HG03565 (cell line): Measurements from ENCODE around the gene CASP12.

Experiments used
- ATAC-seq: cut with Tn5 transposase; IDR thresholded peaks from one replicate; pipeline ENCODE4 v1.9.1; 2021; ENCODE audit warnings: mild to moderate bottlenecking, moderate library complexity; ENCODE audit not compliant: unreplicated experiment

CASP12 gene

DNA sequence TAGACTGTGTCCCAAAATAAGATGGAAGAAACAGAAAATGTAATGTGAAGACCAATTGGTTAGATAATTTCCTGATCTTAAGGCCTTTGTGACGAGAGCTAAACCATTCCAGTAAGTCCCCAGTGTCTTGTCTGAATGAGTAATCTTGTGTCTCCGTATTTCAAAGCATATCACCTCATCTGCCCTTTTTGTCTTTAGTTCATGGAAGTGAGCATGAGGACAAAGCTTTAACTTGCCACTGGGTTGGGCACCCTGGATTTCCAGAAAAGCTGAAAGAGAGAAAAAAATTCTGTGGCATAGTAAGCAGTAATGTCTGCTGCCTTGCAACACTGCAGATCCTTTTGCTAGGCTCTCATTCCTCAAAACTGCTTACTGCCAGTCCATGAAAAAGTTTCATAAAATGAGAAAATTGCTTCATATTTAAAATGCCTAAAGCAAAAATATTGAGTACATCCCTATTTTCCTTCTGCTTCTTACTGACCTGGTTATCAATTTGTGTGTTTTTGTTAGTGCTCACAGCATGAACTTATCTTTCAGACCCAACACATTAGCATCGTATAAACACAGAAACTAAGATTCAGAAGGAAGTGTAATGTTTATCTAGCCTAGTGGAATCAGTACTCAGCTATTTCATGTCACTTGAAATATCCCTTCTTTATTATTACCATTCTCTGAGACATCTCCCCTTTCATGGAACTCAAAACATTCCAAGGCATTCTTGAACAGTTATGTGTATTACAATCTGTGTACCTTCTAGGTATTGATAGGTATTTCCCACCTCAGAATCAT, 5.3 kb downstream of the CASP12 start:
- ATAC-seq: no peak

DNA sequence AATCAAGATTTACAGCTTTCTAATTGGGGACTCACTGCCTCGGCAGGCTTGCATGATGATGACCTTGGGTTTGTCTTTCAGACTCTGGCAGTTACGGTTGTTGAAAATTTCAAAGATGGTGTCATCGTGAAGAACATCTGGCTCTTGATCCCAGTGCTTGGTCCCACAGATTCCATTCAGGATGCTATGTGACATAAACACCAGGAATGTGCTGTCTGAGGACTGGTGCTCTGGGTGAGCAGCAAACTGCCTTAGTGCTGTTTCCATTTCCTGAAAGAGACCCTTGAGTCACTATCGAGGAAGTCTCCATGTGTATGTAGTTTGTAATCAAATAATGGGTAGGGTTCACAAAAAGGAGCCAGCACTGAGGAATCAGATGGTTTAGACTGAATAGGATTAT, 7.1 kb downstream of the CASP12 start:
- ATAC-seq: no peak

DNA sequence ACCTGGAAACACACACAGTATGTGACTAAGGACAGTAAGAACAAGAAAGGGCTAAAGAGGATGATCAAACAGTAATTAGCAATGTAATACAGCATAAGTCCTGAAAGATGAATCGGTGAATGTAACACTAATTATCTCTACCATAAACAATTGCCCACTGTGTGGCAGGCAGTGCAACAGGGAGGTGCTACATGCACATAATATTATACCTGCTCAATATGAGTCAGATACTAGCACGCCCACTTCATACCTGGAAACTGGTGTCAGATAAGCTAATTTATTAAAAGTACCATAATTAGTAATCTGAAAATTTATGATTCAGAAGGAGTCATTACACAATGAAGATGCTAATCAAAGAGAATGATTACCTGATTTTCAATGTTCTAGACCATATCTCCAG, 14.9 kb downstream of the CASP12 start:
- ATAC-seq: no peak

DNA sequence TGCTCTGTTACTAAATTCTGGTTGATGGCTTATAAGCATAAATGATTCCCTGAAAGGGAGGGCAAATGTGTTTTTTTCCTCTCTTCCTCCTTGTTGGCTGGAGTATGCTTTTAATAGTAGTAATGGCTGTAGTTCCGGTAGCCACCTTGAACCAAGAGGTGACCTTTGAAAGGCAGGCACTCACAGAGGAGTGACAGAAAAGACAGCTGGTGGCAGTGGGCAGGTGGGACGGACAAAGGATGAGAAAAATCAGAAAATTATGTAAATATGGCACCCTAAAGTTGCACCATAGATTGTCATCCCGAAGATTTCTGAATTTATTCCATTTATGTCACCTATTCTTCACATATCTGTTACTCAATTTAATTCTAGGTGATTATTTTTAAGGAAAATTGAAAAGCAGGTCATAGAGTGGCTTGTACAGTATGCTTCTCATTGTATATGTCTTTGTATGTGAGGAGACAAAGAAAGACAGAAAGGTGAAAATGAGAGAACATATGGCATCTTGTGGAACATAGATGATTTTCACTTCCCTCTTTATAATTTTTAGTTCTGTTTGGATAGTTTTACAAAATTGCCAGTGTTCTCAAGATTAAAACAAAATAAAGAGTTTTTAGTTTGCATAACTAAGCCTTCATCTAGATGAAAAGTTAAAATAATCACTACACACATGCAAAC, 17.0 kb downstream of the CASP12 start:
- peak; percentile 63 for ATAC-seq

DNA sequence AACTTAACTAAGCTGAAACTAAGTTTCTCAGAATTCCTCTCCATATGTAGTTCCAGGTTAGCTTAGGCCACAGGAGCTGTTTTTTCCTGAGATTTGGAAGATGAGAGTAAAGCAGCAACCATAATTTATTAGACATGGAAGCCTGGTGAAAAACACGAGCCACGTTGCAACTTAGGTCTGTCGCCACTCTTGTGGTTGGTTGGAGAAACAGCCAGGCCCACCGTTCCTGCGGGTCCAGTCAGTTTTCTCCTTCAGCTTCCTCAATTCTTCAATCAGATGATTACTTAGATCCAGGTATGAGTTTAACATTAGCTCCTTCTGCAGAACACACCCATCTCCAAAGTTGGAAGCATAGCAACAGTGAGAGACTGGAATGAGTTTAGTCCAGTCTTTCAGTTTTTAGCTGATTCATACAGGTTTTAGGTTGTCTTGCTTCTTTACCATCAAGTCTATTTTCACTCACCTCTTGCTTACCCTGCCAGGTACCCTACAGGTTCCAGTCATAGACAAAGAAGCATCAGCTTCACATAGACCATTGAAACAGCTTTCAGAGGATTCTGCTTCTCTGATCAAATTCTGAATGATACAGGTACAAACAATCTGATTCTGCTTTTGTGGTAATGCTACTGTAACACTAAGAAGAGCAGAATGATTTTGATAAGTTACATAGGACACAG, 18.6 kb downstream of the CASP12 start:
- no peak for ATAC-seq

DNA sequence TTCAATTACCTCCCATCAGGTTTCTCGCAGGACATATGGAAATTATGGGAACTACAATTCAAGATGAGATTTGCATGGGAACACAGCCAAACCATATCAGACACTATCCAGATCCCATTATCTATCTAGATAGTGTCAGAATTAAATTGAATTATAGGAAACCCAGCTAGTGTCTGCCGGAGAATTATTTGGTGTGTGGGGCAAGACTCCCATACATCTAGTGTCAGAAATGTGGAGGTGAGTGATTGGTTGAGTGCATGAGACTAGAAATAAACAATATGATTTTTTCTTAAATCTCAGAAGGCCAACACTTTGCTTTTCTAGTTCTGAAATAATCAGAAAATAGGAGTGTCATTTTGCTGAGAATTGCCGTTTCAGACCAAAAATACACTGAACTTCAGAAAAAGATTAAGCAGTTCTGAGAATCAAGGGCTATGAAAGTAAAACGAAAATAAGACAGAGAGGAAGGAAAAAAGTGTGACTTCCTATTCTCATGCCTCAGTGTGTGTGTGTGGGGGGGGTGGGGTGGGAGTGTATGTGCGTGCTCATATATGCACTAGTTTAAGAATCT, 21.3 kb downstream of the CASP12 start:
- ATAC-seq: peak; percentile 46

DNA sequence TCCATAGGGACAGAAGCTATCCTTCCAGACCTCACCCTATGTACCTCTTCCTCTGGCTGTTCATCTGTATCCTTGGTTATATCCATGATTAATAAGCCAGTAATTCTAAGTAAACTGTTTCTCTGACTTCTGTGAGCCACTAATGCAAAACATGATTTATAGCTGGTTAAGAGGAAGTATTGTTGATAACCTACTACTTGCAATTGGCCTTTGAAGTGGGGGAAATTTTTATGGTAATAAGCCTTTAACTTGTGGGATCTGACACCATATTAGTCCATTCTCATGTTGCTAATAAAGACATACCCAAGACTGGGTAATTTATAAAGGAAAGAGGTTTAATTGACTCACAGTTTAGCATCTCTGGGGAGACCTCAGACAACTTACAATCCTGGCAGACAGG, 21.9 kb downstream of the CASP12 start:
- no peak for ATAC-seq

DNA sequence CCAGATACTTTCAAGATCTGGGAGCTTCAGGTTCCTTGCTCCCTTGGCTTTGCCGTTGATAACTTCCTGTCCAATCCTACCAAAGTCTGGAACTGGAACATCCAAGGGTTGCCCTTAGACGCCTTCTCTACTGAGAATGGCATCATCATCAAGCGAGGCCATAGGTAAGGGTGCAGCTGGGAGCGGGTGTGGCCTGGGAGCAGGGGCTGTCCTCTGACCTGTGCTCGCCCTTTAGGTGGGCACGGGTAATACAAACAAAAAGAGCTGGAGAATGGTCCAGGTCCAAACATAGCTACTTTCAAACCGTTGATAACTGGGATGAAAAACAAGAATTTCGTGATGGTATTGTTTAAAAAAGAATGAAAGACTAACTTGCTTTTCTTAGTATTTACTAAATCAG, 25.0 kb downstream of the CASP12 start:
- ATAC-seq: no peak

DNA sequence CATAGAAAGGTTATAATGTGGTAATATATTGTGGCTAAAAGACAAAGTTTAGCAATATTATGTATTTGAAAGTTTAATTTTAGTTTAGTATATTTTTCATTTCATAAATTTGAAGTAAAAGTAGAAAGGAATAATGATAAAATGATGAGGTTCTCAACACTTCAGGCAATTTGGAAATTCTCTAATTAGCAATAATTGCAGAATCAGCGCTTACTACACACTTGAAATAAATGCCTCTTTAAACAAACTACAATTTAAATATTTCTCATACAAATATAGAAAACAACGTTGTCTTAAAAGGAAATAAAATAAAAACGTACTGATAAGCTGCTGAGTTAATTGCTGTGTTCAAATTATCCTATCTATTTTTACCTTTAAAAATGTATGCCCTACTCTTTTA, 25.9 kb downstream of the CASP12 start:
- no peak for ATAC-seq

DNA sequence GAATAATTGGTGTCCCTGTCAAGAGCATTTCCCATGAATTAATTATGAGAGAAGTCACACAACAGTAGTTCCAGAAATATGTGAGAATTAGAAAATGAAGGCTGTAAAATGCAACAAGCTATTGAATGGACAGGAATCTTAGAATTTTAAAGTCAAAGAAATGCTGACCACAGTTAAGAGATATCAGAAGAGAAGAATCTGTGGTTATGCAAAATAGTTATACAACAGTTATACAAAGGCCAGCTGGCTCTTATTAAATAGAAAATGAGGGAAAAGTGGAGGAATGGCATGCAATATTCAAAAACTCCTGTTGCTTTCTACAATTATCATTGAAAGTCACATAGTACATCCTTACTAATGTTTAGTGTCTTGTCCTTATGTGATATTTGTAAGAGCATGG, 27.4 kb downstream of the CASP12 start:
- ATAC-seq: no peak

DNA sequence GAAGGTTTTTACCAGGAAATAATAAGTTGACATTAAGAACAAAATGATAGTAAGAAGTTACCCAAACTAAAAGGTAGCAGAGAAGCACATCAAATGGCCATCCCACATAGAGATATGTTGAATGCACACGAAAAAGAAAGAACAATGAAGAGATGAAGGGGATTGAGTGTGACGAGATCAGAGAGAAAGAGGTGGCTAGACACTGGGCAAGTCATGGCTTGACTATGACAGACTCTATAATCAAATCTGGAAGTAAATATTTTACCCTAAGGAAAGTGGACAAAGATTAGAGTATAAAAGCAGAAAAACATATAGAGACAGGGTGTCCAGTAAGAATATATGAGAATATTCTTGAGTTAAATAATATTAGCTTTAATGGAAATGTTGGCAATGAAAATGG, 31.4 kb downstream of the CASP12 start:
- ATAC-seq: no peak

DNA sequence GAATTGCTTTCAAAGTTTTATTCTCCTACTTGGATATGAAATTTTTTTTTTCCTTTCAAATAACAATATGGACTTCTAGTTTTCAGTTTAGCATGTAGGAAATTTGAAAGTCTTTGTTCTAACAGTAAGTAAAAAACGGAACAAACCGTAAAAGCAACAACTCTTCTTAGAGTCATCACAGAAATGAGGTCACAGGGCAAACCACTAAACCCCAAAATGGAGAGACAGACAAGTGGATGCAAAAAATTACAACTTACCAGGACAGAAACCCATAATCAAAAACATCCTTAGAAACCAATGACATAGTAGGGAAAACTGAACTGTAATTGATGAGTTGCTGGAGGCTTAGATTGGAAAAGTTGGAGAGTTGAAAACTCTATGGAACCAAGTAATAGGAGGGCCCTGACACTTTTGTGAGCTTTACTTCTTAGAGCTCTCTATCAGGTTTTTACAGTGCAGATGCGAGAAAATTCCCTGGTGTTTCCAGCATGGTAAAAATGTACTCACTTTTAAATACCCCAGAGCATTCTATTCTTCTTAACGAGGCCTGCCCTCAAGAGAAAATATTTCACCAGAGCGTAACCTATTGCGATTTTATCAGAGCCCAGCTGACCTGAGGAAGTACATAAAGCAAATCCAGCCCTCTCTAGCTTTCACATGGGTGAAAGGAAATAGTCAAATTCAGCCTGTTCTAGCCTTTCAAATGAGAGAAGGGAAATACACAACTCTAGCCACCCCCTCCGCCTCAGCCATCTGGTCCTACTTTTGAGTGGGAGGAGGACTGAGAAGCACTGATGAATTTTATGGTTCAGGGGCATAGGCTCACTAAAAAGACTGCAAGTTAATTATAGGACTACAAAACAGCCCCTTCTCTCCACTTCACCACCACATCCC, 39.1 kb downstream of the CASP12 start:
- ATAC-seq: no peak

DNA sequence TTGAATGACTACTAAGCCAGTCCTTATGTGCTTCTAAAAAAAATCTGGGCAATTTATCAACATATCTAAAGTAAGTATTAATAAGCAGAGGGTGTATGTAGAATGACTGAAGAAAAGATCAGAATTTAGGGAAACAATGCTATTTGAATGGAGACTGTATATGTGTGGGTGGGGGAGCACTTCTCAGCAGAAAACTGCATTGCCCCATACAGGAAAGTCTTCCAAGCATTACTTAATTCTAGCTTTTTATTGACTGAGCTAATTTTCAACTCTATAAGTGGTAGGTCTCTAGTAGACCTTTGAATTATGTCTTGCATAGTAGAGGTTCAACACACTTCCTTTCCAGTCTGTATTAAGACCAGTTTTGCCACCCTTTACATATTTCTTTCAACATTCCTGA, 41.7 kb downstream of the CASP12 start:
- no peak for ATAC-seq

DNA sequence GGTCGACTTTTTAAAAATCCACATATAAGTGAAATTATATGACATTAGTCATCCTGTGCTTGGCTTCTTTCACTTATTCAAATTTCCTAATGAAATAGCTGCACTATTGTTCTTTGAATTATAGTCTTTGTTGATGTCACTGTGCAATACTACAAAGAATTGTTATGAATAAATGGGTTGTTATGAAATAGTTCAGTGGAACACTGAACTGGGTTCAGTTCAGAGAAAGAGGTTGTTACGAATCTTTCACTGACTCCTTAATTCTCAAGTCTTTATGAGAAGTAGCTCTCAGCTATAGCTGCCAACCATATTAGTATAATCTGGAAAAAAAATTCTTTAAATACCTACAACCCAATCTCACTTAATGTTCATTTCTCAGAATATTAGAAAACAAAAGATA, 42.3 kb downstream of the CASP12 start:
- ATAC-seq: no peak

DNA sequence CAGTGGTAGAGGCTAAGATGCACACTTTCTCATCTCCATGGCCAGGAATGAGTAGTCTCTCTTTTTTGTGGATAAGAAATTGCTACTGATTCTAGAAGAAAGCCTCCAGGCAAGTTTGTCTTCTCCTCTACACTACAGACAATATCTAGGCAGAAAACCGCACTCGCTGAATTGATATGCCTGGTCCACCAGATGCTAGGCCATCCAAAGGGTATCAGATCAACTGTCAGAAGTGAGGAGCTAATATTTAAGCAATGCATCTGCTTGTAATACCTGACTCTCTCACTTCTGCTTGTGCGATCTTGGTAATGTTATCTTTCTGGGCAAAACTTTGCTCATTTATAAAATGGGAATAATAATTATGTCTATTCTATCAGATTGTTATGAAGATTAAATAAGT, 45.0 kb downstream of the CASP12 start:
- no peak for ATAC-seq

DNA sequence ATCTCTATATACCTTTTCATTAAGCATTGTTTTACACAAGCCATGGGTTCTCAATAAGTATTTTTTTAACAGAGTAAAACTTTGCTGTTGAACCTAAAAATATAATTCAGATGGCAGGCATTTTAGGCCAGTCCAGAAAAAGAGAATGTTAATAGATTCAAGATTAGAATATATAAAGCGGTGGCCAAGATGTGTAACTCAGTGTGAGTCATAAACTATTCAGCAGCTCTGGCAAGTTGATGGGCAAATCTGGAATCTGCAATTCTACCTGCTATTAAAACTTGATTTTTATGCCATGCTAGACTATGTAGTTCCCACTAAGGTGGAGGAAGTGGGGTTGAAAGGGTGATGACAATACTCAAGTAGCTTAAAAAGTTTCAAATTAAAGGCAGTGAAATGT, 45.4 kb downstream of the CASP12 start:
- no peak for ATAC-seq

DNA sequence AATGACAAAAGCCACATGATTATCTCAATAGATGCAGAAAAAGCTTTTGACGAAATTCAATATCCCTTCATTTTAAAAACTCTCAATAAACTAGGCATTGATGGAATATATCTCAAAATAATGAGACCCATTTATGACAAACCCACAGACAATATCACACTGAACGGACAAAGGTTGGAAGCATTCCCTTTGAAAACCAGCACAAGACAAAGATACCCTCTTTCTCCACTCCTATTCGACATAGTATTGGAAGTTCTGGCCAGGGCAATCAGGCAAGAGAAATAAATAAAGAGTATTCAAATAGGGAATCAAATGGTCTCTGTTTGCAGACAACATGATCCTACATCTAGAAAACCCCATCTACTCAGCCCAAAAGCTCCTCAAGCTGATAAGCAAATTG, 52.0 kb downstream of the CASP12 start:
- no peak for ATAC-seq

DNA sequence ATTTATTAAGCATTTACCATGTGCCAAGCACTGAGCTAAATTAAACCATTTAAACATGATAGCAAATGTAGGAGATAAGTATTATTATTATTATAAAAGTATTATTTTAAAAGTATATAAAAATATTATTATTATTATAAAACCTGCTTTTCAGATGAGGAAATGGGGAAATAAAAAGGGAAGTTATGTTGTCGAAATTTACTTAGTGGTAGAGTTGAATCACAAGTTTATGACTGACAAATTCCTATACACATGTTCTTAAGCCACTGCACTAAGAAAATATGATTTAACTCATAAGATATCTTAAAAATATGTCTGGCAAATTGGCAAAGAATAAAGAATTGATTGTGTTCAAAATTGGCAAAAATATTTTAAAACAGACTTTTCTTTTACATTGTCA, 53.8 kb downstream of the CASP12 start:
- ATAC-seq: no peak

DNA sequence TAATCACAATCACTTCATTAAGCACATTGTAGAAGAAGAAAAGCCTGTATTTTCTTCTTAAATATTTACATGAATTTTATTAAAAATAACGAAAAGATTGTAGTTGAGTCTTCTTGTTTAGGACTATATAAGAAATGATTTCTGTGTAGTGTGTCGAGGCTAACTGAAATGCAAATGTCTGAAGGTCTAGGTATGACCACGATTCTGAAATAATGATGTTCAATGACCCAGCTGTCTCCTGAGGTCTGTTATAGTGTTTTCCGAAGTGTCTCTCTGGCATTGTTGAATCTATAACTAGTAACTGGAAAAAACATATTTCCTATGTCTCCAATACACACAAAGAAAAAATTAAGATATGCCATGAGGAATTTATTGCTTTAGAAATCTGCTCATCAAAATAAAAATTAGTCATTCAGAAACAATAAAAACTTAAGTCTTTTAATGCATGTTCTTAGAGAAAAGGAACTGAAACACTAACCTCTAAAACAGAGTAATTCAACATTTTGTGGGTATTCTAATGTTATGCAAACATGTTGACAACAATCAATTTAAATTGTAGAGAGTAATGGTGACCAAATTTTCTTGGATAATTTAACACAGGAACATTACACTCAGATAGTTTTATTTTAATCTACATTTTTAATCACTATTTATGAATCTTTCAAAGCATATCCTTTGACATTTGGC, 55.0 kb downstream of the CASP12 start:
- no peak for ATAC-seq

DNA sequence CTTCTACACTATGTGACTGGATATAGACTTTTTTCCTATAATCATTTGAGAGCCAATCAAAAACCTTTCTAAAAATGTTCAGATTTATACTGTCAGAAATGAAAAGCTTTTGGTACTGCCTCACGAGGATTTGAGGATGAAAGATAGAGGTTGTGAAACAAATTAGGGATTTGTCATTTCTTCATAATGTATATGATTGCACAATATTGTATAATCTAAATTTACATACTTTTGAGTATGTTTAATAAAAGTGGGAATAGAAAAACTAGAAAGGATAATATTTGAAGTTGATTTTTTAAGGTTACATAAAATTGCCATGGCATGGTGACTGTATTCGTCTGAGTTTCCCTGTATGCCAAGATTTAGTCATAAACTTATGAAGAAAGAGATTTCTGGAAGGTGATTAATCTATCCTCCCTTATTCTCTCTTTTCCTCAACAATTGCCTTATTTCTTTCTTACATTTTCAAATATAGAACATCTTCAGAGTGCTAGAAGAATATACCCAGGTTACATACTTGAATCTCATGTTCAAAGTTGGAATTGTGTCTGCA, 56.2 kb downstream of the CASP12 start:
- ATAC-seq: no peak
